Activated CD8-positive, alpha-beta memory T cell treated with anti-CD3 and anti-CD28 coated beads, Interleukin-2, amount 50 U/mL, for 24 hours (primary cell): ENCODE data around the gene TM2D1.
A peak's percentile ranks its signal among the peaks of the same experiment; 100 is the strongest.

Source experiments
- DNase-seq: peaks from one replicate; pipeline ENCODE4 v3.0.0-alpha.2; 2020; ENCODE audit errors: extremely low read depth

The TM2D1 gene

DNA sequence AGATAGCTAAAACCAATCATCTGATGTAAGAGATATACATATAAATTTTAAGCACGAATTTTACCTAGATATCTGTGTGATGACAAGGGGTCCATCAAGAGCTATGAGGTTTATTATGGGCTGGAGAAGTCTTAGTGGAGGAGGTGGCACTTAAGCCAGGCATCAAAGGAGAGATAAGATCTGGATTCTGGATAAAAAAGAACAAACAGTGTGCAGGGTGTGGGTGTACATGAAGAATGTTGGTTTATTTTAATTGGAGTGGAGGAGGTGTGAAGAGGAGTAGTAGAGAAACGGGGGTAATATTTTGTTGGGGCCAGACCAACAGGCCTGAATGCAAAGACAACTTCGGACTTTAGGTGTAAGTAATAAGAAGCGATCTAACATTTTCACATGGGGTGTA, 80.6 kb downstream of the TM2D1 start:
- DNase-seq = no peak

DNA sequence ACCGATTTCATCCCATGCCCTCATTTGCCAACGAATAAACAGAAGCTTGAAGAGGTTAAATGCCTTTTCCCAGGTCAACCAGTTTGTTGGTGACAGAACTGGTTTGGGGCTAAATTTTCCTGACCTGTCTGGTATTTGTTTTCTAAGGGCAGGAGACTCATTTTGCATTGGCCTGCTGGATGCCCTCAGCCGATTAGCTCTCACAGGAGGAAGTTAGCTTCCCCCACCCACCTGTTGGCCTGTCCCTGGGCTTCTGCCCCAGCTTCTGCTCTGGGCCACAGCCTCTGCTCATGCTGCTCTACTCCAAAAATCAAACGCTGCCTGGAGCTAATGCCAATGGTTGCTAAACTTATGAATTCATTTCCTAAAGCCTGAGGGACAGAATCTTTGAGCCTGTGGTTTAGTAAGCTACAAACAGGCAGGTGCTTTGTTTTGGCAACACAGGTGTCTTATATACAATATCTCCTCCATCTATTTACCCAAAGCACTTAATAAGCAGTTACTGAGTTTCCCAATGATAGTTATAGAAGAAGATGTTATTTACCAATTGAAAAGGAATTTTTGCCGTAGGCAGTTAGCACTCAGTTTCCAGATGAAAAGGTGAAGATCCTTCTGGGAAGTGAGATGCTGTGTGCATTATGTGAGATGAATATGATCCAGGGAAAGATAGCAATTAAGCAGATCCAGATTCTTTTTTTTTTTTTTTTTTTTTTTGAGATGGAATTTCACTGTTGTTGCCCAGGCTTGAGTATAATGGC, 82.3 kb downstream of the TM2D1 start:
- no peak for DNase-seq

DNA sequence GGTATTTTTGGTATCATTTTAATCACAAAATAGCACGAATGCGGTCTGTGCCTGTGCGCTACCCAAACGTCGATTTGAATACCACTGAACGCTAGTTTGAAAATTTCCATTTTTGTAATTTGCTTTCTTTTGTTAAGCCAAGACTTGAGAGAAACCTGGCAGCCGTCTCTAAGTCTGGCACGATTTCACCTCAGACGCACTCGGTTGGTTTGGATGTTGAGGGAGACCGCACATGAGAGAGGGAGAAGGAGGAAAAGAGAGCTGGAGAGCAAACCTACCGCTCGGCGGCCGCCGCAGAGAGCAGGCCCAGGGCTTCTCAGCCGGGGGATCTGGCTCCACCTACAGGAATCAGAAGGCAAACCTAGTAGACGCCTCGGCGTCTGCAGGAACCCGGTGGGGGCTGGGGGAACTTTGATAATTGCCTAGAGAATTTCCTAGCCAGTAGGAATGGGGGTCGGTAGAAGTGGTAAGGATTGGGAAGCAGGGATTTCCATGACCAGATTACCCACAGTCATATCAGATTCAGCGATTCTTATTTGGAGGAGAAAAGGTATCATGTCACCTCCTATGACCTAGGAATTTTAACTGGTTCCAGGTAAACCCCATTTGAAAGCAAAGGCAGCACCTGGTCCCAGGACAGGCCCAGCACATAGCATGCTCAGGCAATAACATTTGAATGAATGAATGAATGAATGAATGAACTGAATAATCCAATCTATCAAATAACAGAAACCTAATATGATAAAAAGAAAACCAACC, 83.2 kb downstream of the TM2D1 start:
- DNase-seq = peak; percentile 13

DNA sequence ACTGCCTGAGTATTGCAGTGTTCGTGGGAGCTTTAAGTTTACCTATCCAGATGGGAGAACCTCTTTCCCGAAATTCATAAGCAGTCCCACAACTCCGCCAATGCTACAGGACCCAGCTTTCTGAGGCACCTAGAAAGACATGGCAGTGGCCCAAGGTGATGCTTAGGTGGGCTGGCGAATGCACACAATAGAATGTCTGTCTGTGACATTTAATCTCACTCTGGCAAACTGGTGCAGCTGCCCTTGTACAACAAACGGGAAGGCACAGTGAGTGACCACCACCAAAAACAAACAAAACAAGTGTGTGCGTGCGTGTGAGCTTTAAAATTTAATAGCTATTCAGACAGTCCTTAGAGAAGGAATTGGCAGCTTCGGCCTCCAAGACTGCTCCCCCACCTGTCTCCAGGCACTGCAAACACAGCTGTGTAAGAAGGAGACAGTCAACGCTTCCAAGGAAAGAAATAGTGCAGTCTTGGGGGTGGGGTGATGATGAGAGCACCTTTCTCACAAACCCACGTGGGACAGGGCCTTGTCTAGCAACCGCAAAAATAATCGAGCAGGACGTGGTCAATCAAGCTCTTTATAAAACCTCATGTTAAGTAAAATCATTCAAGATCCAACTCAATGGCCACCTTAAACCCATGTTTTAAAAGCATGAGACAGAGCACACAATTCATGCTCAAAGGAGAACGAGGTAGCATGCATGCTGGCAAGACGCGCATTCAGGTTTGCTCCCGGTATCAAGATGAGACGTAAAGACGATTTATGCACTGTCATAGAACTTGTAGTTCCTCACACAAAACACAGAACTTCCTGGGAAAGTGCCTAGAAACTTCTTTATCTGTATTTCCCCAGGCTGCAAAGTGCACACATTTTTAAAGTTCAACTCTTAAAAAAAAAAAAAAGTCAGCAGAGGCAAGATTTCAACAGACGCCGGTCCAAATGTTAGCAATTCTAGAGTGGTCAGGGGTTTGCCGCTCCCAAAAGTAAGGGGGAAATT, 84.1 kb downstream of the TM2D1 start:
- DNase-seq = no peak

DNA sequence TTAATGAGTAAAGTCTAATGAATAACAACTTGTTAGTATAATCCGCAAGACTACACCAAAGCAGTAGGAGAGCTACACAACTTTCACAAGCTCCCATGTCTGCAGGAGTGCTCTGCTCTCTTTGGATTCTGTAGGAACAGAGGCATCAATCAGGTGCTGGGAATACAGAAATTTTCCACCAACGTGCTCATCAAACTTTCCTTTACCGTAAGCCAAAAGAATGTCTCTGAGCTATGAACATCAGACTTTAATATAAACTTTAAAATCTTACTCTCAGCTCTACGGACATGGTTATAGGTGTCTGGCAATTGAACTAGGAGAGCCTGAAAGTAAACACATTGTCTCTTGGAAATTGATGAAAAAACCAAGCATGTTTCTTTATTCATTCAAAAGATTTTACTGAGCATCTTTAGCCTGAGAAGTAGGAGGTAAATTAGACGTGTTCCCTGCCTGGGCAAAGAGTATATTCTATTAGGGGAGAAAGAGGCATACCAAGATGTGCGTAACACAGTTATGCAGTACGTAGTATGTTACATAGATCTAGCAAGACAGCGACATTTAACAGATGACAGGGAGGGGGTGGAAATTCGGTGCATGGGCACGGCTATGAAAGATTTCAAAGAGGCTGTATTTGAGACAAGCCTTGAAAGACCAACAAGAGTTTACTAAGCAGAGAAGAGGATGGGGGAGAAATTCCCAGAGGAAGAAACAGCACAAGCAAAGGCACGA, 85.2 kb downstream of the TM2D1 start:
- no peak for DNase-seq

DNA sequence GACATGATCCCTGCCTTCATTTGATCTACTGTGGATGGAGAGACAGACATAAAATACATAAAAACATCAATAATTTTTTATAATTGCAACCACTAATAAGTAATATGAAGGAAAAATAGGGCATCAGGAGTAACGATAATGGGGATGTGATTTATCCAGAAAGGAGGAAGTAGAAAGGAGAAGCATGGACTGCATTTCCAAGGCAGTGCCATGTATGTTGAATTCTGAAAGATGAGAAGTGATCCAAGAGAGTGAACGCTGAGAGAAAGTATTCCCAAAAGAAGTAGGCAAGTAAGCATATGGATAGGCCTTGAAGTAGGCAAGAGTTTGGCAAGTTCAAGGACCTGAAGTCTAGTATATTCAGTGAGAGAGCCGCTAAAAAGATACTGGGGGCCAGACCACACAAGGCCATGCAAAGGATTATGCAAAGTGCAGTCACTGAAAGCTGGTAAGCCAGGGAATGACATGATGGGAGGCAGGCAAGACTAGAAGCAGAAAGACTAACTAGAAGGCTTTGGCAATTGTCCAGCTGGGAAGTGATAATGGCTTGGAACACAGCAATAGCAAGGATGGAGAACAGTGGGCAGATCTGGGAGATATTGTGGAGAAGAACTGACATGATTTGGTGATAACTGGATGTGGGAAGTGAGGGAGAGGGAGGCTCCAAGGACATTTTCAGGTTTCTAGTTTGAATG, 85.9 kb downstream of the TM2D1 start:
- DNase-seq = no peak

DNA sequence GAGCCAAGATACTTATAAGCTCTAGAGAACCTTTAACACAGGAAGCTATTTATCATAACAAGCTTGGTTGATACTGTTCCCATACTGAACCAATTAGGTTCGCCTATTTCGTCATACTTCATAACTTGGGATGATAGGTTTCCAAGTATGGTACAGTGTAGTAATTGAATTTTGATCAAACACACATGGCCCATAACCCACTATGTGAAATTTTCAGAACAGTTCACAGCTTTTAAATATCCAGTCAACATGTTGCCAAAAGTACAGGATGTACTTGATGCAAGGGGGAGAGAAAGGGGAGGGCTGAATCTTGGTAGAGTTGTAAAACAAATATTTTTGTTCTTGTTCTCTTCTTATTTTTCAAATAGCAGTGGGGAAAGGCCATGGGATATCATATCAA, 86.6 kb downstream of the TM2D1 start:
- no peak for DNase-seq

DNA sequence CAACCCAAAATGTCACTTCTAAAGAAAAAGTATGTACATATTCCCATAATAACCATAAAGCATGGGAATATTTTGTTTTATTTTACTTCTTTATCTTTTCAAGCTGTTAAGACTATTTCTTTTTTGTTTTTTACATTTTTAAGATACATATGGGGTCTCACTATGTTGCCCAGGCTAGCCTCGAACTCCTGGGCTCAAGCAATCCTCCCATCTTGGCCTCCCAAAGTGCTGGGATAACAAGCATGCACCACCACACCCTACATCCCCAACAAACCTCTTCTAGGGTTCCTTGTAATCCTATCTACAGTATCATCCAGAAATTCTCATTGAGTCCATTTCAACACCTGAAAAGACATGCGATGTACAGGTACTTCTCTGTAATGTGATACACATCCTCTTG, 87.5 kb downstream of the TM2D1 start:
- no peak for DNase-seq

DNA sequence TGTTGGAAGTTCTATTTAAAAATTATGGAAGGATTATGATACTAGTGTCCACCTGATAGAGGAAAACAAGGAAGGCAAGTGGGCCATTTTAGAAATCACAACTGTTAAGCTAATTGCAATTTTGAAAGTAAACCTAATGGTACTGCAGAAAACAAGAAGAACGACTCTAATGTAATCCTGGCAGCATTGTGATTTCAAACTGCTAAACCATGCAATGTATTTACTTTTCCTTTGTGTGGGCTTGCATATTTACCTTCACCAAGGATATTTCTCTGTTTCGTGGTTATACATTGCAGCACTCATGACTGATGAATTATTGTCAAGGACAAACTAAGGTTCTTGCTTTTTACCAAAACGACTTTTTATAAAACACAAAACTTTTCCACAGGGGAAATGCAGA, 88.1 kb downstream of the TM2D1 start:
- DNase-seq = no peak

DNA sequence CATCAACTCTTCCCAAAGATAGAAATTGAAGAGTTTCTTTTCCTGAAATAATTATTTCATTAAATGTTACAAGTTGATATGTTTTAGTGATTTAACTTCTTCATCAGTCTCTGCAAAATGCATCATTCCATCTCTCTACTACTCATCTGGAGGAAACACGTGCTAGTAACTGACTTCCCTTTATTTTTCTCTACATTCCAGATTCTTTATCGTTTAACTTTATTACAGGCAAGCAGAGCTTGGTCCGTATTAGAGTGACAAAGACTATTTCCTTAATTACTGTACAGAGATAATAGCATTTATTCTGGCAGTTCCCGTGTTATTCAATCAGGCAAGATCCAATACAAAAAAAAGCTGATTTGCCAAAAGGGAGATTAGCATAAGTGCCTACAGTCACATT, 88.6 kb downstream of the TM2D1 start:
- DNase-seq = no peak

DNA sequence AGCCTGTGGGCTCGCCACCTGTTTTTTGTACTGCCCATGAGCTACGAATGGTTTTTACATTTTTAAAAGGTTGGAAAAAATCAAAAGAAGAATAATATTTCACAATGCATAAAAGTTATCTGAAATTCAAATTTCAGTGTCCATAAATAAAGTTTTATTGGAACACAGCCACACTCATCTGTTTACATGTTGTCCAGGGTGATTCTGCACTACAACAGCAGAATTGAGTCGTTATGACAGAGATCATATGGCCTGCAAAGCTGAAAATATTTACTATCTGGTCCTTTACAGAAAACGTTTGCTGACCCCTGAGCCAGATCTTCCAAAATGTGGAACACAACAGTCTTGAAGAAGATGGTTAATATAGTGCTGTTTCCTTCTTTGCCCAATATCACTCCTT, 89.4 kb downstream of the TM2D1 start:
- DNase-seq = no peak

DNA sequence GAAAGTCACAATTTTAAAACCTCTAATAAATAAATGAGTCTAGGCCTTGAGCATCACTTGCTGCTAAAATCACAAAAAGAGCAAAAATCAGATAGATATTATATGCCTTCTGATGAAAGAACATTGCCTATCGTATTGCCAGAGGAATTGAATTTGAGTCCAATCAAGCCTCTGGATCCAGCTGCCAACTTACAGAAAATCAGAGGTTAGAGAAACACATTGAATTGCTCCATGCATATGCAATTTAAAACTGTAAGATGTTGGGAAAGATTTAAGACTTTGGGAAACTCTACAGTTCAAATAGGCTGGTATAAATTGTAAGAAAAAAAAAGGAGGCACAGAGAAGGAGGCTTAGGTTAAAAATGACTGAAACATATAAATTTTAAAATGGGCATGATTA, 93.5 kb downstream of the TM2D1 start:
- no peak for DNase-seq
